ENCODE data around the gene AMDHD2. TPM values are rescaled to one million over a fixed set of nuclear protein-coding genes. Genes with fewer than 3 reads are reported as not detected.
"Not testable (repeated sequence)": the region's sequence is repeated elsewhere in the genome, so short reads cannot be mapped to it uniquely, and the experiment has no call there.

AMDHD2 gene
- polyA plus RNA-seq, 1 experiment = 7.7 TPM

- Histone ChIP-seq H3K27ac (ENCODE audit: low read depth, low read length) (peak within 1 kb of the TSS; percentile 68), H3K27me3 (ENCODE audit: control insufficient read depth, insufficient read depth, low read length) (no peaks in the 10 kb centered on the region), H3K4me3 (ENCODE audit: low read depth, low read length) (peak within 1 kb of the TSS; percentile 65), H3K9me3 (ENCODE audit: control insufficient read depth, insufficient read depth, low read length) (peaks cover 7% of the 10 kb centered on the region)
- DNase-seq (ENCODE audit: low read depth, low spot score) = no peak
- POLR2A ChIA-PET = interaction anchor here (0.6 to 3.0 kb wide), 3 partner anchors 11 to 340 kb away, joined by 3 to 22 read pairs (median 3); partner anchors contain the start of gene AMDHD2
- CTCF ChIA-PET = no interaction called here
- TF ChIP-seq CTCF (IDR thresholded peaks at IDR 0.05; ENCODE audit: low read depth, low read length) = no peak
These were observed 11.2 kb downstream of the AMDHD2 start, which contains the start of gene CEMP1 for GRCh38 chr16:2531371-2531695. Gene CEMP1 (minus strand): TSS chr16:2531408. CDS start chr16:2531073, 335 bp downstream.

GRCh38 chr16:2531696-2532493 lies 11.7 kb downstream of the AMDHD2 start:
- H3K27me3 ChIP-seq (ENCODE audit: control insufficient read depth, insufficient read depth, low read length) = no peaks in the 10 kb centered on the region
- TF ChIP-seq CTCF (IDR thresholded peaks at IDR 0.05; ENCODE audit: low read depth, low read length) = no peak
- CTCF ChIA-PET = no interaction called here
- H3K27ac ChIP-seq (ENCODE audit: low read depth, low read length) = peak overlapping the region; percentile 68
- H3K4me3 ChIP-seq (ENCODE audit: low read depth, low read length) = peak overlapping the region; percentile 65
- peaks cover 7% of the 10 kb centered on the region for H3K9me3 ChIP-seq (ENCODE audit: control insufficient read depth, insufficient read depth, low read length)
- POLR2A ChIA-PET = interaction anchor here (0.6 to 3.0 kb wide), 3 partner anchors 11 to 317 kb away, joined by 3 to 22 read pairs (median 7); partner anchors contain the start of genes AMDHD2 and PGP
- peak; percentile 88 for DNase-seq (ENCODE audit: low read depth, low spot score)

GRCh38 chr16:2532494-2533141 lies 12.4 kb downstream of the AMDHD2 start:
- POLR2A ChIA-PET = interaction anchor here (0.6 to 3.0 kb wide), 2 partner anchors 12 to 318 kb away, joined by 7 to 22 read pairs; partner anchors contain the start of genes AMDHD2 and PGP
- peaks cover 7% of the 10 kb centered on the region for H3K9me3 ChIP-seq (ENCODE audit: control insufficient read depth, insufficient read depth, low read length)
- CTCF ChIA-PET = no interaction called here
- DNase-seq (ENCODE audit: low read depth, low spot score) = no peak
- peak overlapping the region; percentile 61 for H3K27ac ChIP-seq (ENCODE audit: low read depth, low read length)
- no peaks in the 10 kb centered on the region for H3K27me3 ChIP-seq (ENCODE audit: control insufficient read depth, insufficient read depth, low read length)
- TF ChIP-seq CTCF (IDR thresholded peaks at IDR 0.05; ENCODE audit: low read depth, low read length) = no peak
- peak overlapping the region; percentile 65 for H3K4me3 ChIP-seq (ENCODE audit: low read depth, low read length)

GRCh38 chr16:2533142-2533755 lies 13.1 kb downstream of the AMDHD2 start:
- H3K4me3 ChIP-seq (ENCODE audit: low read depth, low read length); H3K9me3 ChIP-seq (ENCODE audit: control insufficient read depth, insufficient read depth, low read length); CTCF ChIA-PET; H3K27me3 ChIP-seq (ENCODE audit: control insufficient read depth, insufficient read depth, low read length); DNase-seq (ENCODE audit: low read depth, low spot score): not testable (repeated sequence)
- H3K27ac ChIP-seq (ENCODE audit: low read depth, low read length) = peak overlapping the region; percentile 61
- POLR2A ChIA-PET = interaction anchor here (3.0 kb wide), 1 partner anchor 13 kb away, joined by 22 read pairs; the partner anchor contains the start of gene AMDHD2

GRCh38 chr16:2533912-2534311 lies 13.7 kb downstream of the AMDHD2 start:
- Histone ChIP-seq H3K9me3 (ENCODE audit: control insufficient read depth, insufficient read depth, low read length) (peaks cover 7% of the 10 kb centered on the region), H3K27me3 (ENCODE audit: control insufficient read depth, insufficient read depth, low read length) (no peaks in the 10 kb centered on the region), H3K4me3 (ENCODE audit: low read depth, low read length) (no peak overlapping the region), H3K27ac (ENCODE audit: low read depth, low read length) (no peak overlapping the region)
- ChIA-PET POLR2A (no interaction called here), CTCF (no interaction called here)
- TF ChIP-seq CTCF (IDR thresholded peaks at IDR 0.05; ENCODE audit: low read depth, low read length) = no peak
- no peak for DNase-seq (ENCODE audit: low read depth, low spot score)

GRCh38 chr16:2534335-2534734 lies 14.2 kb downstream of the AMDHD2 start:
- DNase-seq (ENCODE audit: low read depth, low spot score); H3K4me3 ChIP-seq (ENCODE audit: low read depth, low read length); H3K27me3 ChIP-seq (ENCODE audit: control insufficient read depth, insufficient read depth, low read length); CTCF ChIA-PET; H3K9me3 ChIP-seq (ENCODE audit: control insufficient read depth, insufficient read depth, low read length); H3K27ac ChIP-seq (ENCODE audit: low read depth, low read length); POLR2A ChIA-PET: not testable (repeated sequence)

All from AG04450 (cell line).